UCSD-AML1 (cell line): Measurements from ENCODE around the gene UBE2L6.
"Not testable (repeated sequence)": the region's sequence is repeated elsewhere in the genome, so short reads cannot be mapped to it uniquely, and the experiment has no call there.

Experiments used
- DNase-seq: peaks from one replicate; lab custom pipeline; 2025; ENCODE audit not compliant: unreplicated experiment; lab: John Stamatoyannopoulos, UW

UBE2L6 gene

DNA sequence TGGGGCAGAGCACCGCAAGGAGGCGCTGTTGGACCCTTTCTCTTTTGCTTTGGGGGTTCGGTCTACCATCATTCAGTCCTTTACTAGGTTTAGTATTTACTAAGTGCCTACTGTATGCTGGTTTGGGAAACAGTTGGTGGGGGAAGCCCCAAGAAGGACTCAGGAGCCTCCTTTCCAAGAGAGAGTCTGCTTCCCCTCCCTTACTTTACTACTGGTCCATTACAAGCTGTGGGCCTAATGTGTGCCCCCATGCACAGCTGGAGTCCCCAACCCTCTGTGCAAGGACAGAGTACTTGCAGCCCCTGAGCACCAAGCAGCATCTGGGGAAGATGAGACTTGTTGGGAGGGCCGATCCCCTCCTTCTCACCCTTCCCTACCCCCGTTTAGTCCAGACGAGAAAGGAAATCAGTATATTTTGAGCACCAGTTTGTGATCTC lies 876 bp upstream of the UBE2L6 start:
- DNase-seq: peak; percentile 87

DNA sequence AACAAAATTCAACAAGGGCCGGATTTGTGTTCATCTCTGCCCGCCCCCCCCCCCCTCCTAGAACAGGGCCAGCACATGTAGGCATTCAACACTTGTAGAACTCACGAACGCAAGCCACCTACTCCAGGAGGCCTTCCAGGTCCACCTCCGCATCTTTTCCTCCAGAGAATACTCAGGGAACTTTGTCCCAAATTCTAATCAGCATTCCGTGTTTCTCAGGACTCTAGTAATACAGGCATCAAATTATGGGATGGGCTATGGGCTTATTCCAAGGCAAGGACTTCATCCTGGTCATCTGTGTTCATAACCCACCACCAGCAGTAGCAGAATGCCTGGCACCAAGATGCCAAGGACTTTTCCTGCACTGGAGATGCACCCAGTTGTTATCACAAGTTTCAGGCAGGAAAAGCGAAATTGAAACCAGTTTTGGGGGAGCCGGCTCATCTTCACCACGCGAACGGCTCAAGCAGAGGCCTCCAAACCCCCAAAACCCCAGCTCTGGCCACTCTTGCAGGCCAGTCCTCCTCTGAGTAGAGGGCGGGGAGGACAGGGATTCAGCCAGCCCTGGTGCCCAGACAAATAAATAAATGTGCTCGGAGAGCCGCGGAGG lies 462 bp downstream of the UBE2L6 start:
- DNase-seq: no peak

DNA sequence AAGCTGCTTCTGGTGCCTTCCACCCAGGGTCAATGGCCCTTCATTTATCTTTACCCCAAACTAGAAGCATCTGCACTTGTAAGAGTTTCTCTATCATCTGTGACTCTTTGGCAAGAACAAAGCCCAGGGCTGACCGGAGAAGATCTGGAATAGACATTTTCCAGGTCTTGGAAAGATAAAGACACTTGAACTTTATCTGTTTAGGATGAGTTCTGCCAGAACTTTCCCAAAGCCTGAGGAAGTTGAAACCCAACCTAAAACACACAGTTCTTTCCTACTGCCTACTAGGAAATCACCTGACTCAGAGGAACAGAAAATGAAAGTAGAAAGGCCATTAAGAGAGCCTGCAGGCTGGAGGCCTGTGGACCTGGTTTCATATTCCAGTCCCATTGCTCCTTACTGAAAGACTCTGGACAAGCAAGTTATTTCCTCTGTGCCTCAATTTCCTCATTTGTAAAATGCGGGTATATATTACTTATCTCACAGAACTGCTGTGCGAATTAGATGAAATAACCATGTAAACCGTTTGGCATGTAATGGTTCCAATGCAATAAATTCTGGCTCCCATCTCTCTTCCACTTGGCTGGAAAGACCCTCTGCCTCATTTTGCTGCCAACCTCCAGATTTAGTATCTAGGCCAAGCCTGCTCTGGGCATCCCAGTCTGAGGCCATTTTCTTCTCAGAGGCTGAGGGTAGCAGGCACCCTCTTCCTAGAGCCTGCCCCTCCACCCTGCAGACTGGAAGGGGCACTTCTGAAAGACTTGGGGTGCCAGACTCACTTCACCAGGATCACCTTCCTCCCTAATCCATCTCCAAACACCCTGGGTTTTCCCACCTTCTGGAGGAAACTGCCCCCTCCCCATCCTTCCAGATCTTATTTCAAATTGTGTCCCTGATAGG lies 1.2 kb downstream of the UBE2L6 start:
- DNase-seq: peak; percentile 20

DNA sequence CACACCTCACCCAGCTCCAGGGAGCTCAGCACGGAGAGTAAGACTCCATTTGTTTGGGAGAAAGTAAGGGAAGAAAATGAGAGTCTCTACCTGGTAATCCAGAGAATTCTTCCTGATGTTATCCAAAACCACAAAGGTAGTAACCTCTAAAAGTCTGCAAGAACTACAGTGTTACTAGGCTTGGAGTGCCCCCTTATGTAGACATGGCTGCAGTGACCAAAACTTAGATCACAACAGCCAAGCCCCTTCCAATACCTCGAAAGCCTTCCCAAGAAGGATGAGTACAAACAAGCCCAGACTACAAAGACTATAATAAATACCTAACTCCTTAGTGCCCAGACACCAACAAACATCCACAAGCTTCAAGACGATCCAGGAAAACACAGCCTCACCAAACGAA lies 4.9 kb downstream of the UBE2L6 start:
- DNase-seq: no peak

- no peak for DNase-seq
Measured at GRCh38 chr11:57560146-57560545, 7.3 kb downstream of the UBE2L6 start.

DNA sequence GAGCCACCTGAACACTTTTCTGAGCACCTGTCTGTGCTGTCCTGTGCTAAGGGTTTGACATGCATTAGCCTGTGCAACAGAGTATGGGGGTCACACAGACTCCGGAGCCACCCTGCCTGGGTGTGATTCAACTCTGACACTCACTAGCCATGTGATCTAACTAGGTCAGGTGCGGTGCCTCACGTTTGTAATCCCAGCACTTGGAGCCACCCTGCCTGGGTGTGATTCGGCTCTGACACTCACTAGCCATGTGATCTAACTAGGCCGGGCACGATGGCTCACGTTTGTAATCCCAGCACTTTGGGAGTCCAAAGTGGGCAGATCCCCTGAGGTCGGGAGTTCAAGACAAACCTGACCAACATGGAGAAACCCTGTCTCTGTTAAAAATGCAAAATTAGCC lies 11.4 kb downstream of the UBE2L6 start:
- DNase-seq: no peak

DNA sequence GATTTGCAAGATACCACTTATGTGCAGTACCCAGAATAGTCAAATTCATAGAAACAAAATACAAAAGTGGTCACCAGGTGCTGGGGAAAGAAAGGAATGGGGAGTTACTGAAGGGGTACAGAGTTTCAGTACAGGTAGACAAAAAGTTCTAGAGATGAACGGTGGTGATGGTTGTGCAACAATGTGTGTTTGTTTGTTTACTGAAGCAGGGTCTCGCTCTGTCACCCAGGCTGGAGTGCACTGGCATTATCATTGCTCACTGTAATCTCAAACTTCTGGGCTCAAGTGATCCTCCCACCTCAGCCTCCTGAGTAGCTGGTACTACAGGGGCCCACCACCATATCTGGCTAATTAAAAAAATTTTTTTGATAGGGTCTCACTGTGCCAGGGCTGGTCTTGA lies 12.1 kb downstream of the UBE2L6 start:
- no peak for DNase-seq

DNA sequence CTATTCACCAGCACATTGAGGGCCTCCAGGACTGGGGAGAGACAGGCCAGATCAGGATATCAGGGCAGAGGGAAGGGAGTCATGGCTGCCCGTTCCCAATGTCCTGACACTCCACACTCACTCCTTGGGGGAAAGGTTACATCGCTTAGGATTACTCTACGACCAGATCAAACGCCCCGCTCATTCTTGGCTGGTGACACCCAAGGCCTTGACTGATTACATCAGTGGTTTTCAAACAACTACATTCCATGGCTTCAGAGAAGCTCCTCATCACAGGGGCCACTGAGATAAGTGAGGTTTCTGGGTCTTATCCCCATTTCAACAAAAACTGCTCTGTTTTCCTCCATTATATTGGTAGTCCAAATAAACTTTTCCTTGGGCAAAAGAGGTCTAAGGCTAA lies 15.0 kb downstream of the UBE2L6 start:
- DNase-seq: no peak

GRCh38 chr11:57551941-57552340 lies 15.5 kb downstream of the UBE2L6 start:
- DNase-seq: no peak

GRCh38 chr11:57549983-57550382 lies 17.5 kb downstream of the UBE2L6 start:
- DNase-seq: no peak

DNA sequence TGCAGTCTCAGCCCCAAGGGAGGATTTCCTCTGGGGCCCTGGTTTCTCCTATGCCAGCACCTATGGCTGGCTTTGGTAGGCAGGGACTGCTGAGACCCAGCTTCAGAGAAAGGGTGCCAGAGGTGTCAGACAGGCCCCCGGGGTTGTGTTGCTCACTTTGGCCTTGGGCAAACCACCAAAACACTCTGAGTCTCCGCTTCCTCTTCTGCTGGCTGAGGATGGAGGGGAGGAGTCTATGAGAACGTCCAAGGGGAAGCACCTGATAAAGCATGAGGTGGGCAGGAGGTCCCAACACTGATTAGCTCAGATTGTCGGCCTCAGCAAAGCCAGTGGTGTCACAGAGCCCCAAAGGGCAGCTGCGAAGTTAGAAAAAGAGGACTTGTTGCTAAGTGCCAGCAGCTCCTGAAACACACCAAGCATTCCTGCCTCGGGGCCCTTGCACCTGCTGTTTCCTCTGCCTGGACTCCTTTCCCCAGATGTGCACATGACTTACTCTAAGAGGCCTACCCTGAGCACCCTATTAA lies 19.6 kb downstream of the UBE2L6 start:
- DNase-seq: no peak

- DNase-seq: no peak
Measured at GRCh38 chr11:57546869-57547475, 20.5 kb downstream of the UBE2L6 start.

DNA sequence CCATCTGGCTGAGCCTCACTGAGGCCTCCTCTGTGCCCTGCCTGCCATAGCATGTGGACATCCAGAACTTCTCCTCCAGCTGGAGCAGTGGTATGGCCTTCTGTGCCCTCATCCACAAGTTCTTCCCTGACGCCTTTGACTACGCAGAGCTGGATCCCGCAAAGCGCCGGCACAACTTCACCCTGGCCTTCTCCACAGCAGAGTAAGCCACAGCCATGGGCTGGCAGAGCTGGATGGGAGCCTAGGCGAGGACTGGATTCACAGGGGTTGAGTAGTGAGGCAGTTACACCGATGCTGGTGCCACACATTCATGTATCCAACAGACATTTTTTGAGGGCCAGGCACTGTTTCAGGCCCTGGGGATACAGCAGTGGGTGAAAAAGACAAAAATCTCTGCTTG lies 21.0 kb downstream of the UBE2L6 start:
- no peak for DNase-seq

- DNase-seq: no peak
Measured at GRCh38 chr11:57545883-57546282, 21.6 kb downstream of the UBE2L6 start.

- DNase-seq: no peak
Measured at GRCh38 chr11:57544566-57544965, 22.9 kb downstream of the UBE2L6 start.

DNA sequence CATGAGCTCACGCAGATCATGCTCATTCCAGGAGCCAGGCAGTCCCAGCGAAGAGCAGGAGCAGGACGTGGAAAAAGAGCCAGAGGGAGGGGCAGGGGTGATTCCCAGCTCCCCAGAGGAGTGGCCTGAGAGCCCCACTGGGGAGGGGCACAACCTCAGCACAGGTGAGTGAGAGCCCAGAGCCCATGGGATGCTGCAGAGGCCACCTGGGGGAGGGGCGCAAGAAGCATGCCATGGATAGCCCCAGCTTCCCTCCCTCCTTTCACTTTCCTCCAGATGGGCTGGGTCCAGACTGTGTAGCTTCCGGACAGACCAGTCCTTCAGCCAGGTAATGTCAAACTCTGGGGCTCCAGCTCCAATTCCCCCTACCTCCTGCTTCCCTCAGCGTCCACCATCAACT lies 23.9 kb downstream of the UBE2L6 start:
- no peak for DNase-seq

GRCh38 chr11:57542582-57542981 lies 24.9 kb downstream of the UBE2L6 start:
- no peak for DNase-seq

- no peak for DNase-seq
Measured at GRCh38 chr11:57541169-57541568, 26.3 kb downstream of the UBE2L6 start.

DNA sequence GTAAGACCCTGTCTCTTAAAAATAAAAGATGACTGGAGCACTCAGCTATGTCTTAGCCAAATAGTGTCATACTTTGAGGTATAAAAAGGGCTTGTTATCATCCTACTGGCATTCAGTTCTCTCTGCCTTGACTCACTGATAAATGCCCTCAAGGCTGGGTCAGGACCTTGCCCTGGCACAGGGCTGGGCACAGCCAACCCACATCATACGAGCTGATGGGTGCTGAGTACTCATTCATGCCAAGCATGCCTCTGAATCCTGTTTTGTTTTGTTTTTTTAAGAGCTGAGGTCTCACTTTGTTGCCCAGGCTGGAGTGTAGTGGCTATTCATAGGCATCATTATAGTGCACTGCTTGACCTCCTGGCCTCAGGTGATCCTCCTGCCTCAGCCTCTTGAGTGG lies 28.1 kb downstream of the UBE2L6 start:
- no peak for DNase-seq

DNA sequence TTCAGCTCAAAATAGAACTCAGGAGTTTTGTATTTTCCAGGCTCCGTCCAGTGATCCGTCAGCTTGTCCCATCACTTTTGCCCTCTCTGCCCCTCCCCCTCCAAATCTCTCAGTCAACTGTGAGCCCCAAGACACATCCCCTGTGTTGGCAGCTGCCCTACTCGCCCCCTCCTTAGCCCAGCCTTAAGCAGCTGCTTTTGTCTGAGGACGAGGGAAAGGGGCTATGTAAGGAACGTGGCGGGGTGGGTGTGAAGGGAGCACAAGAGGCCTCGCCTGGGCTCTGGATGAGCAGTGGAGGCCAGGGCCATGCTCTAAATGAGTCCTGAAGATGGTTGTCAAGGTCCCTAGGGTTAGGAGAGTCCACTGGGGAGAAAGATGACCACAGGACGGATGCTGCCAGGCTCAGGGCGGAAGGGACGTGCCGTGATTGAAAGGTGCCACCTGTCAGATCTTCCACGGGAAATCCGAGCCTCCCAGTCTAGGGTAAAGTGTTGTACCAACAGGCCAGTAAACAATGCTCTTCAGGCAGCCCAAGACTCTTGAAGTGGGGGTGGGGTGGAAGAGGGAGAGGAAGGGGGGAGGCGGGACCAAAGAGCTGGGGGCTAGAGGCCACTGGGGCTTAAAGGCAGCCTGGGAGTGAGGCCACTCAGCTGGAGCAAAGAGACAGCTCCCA lies 30.4 kb downstream of the UBE2L6 start, which contains the start of gene SMTNL1:
Gene SMTNL1, plus strand, starts transcription at position 649 of the 673 bp plus-strand sequence. CDS start 5,048 bp downstream, outside the sequence.
- DNase-seq: no peak

DNA sequence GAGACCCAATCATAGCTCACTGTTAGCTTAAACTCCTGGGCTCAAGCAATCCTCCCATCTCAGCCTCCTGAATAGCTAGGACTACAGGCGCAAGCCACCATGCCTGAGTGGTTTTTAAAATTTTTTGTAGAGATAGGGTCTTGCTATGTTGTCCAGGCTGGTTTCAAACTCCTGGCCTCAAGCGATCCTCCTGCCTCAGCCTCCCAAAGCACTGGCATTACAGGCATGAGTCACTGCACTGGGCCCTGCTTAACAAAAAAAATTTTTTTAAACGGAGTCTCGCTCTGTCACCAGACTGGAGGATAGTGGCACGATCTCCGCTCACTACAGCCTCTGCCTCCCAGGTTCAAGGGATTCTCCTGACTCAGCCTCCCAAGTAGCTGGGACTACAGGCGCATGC lies 33.0 kb downstream of the UBE2L6 start:
- DNase-seq: not testable (repeated sequence)
